Endothelial cell (in vitro differentiated cells): Measurements from ENCODE around the gene C1QTNF3. TPM values are rescaled to one million over a fixed set of nuclear protein-coding genes. Genes with fewer than 3 reads are reported as not detected.
"Not testable (repeated sequence)": the region's sequence is repeated elsewhere in the genome, so short reads cannot be mapped to it uniquely, and the experiment has no call there.

Experiments
- DNase-seq: peaks from one replicate; pipeline ENCODE4 v3.0.0; 2021; ENCODE audit warnings: low spot score
- H3K27ac Mint-ChIP-seq: one replicate; pipeline ENCODE4 v1.8.0; 2021; ENCODE audit warnings: mixed read lengths, inconsistent platforms; ENCODE audit not compliant: unreplicated experiment
- H3K27me3 Mint-ChIP-seq: one replicate; pipeline ENCODE4 v1.8.0; 2021; ENCODE audit warnings: mild to moderate bottlenecking, moderate library complexity, mixed read lengths, inconsistent platforms; ENCODE audit not compliant: unreplicated experiment
- H3K36me3 Mint-ChIP-seq: one replicate; pipeline ENCODE4 v1.8.0; 2021; ENCODE audit warnings: mild to moderate bottlenecking, low read depth, mixed read lengths, inconsistent platforms; ENCODE audit not compliant: unreplicated experiment
- H3K4me1 Mint-ChIP-seq: one replicate; pipeline ENCODE4 v1.8.0; 2021; ENCODE audit warnings: mild to moderate bottlenecking, mixed read lengths, inconsistent platforms; ENCODE audit not compliant: unreplicated experiment
- H3K4me3 Mint-ChIP-seq: one replicate; pipeline ENCODE4 v1.8.0; 2021; ENCODE audit warnings: mild to moderate bottlenecking, mixed read lengths, inconsistent platforms; ENCODE audit not compliant: unreplicated experiment
- H3K9me3 Mint-ChIP-seq: one replicate; pipeline ENCODE4 v1.8.0; 2021; ENCODE audit warnings: mixed read lengths, inconsistent platforms; ENCODE audit not compliant: unreplicated experiment
- CTCF ChIP-seq: fragments of 200-600 bp; sonication (generic); IDR thresholded peaks from one replicate; pipeline ENCODE4 v1.5.0; 2021; ENCODE audit warnings: antibody characterized with exemption; ENCODE audit not compliant: unreplicated experiment
- long read RNA-seq: library from polyadenylated mRNA; unstranded; transcript quantifications from one replicate; pipeline ENCODE4 v2.0.0, GENCODE V29; 2020; ENCODE audit not compliant: unreplicated experiment
- total RNA-seq: library from RNA; stranded (reverse); fragmentation: NEBNext Ultra II Directional; extraction: Animal tissue kit (Norgen Biotek cat#: 25700); gene quantifications from one replicate; pipeline ENCODE4 v1.2.1, GENCODE V29; 2021; ENCODE audit not compliant: unreplicated experiment

Gene C1QTNF3
- 2.1 TPM for total RNA-seq
- long read RNA-seq = 0 reads

GRCh38 chr5:34043099-34043876, at the start of gene C1QTNF3:
TSS of gene C1QTNF3 (minus strand) at chr5:34043213. CDS start at chr5:34043125, 88 bp downstream.
- Mint-ChIP-seq H3K36me3 (peaks cover 9% of the 10 kb centered on the region), H3K4me3 (peak within 1 kb of the TSS; percentile 6), H3K27ac (peak within 1 kb of the TSS; percentile 77), H3K9me3 (no peaks in the 10 kb centered on the region), H3K27me3 (no peaks in the 10 kb centered on the region), H3K4me1 (peaks cover 37% of the 10 kb centered on the region)
- no peak for DNase-seq
- no peak for TF ChIP-seq CTCF

GRCh38 chr5:34091039-34091438, 48.0 kb upstream of the C1QTNF3 start:
- H3K9me3 Mint-ChIP-seq, H3K4me1 Mint-ChIP-seq, DNase-seq, H3K4me3 Mint-ChIP-seq, H3K36me3 Mint-ChIP-seq, H3K27me3 Mint-ChIP-seq, H3K27ac Mint-ChIP-seq: not testable (repeated sequence)

GRCh38 chr5:34089802-34090201, 46.8 kb upstream of the C1QTNF3 start:
- not testable (repeated sequence) for H3K36me3 Mint-ChIP-seq, H3K4me1 Mint-ChIP-seq, H3K27me3 Mint-ChIP-seq, H3K9me3 Mint-ChIP-seq, H3K4me3 Mint-ChIP-seq, H3K27ac Mint-ChIP-seq, DNase-seq

- H3K4me1 Mint-ChIP-seq, DNase-seq, H3K27me3 Mint-ChIP-seq, H3K27ac Mint-ChIP-seq, H3K36me3 Mint-ChIP-seq, H3K9me3 Mint-ChIP-seq, H3K4me3 Mint-ChIP-seq: not testable (repeated sequence)
Measured at GRCh38 chr5:34087728-34088127, 44.7 kb upstream of the C1QTNF3 start.

GRCh38 chr5:34083898-34084297, 40.9 kb upstream of the C1QTNF3 start:
- H3K4me3 Mint-ChIP-seq, H3K4me1 Mint-ChIP-seq, H3K36me3 Mint-ChIP-seq, DNase-seq, H3K27me3 Mint-ChIP-seq, H3K9me3 Mint-ChIP-seq, H3K27ac Mint-ChIP-seq: not testable (repeated sequence)

GRCh38 chr5:34079505-34079904, 36.5 kb upstream of the C1QTNF3 start:
- not testable (repeated sequence) for H3K9me3 Mint-ChIP-seq, DNase-seq, H3K4me3 Mint-ChIP-seq, H3K27ac Mint-ChIP-seq, H3K4me1 Mint-ChIP-seq, H3K36me3 Mint-ChIP-seq, H3K27me3 Mint-ChIP-seq

GRCh38 chr5:34077636-34078035, 34.6 kb upstream of the C1QTNF3 start:
- not testable (repeated sequence) for H3K4me1 Mint-ChIP-seq, H3K36me3 Mint-ChIP-seq, H3K4me3 Mint-ChIP-seq, H3K9me3 Mint-ChIP-seq, H3K27ac Mint-ChIP-seq, DNase-seq, H3K27me3 Mint-ChIP-seq

- DNase-seq, H3K27ac Mint-ChIP-seq, H3K36me3 Mint-ChIP-seq: not testable (repeated sequence)
Measured at GRCh38 chr5:34076719-34077364, 33.8 kb upstream of the C1QTNF3 start.

GRCh38 chr5:34074472-34074871, 31.5 kb upstream of the C1QTNF3 start:
- not testable (repeated sequence) for H3K27ac Mint-ChIP-seq, H3K36me3 Mint-ChIP-seq, DNase-seq, H3K4me3 Mint-ChIP-seq, H3K9me3 Mint-ChIP-seq, H3K4me1 Mint-ChIP-seq, H3K27me3 Mint-ChIP-seq

More at GRCh38 chr5:34076719-34077364, 33.8 kb upstream of the C1QTNF3 start:
- H3K4me1 Mint-ChIP-seq, H3K27me3 Mint-ChIP-seq, H3K4me3 Mint-ChIP-seq, H3K9me3 Mint-ChIP-seq: not testable (repeated sequence)

- not testable (repeated sequence) for H3K4me1 Mint-ChIP-seq, H3K4me3 Mint-ChIP-seq, H3K36me3 Mint-ChIP-seq, DNase-seq, H3K9me3 Mint-ChIP-seq, H3K27me3 Mint-ChIP-seq, H3K27ac Mint-ChIP-seq
Measured at GRCh38 chr5:34074071-34074470, 31.1 kb upstream of the C1QTNF3 start.

GRCh38 chr5:34070626-34071025, 27.6 kb upstream of the C1QTNF3 start:
- not testable (repeated sequence) for H3K27ac Mint-ChIP-seq, H3K36me3 Mint-ChIP-seq, H3K27me3 Mint-ChIP-seq, DNase-seq, H3K4me3 Mint-ChIP-seq, H3K4me1 Mint-ChIP-seq, H3K9me3 Mint-ChIP-seq
